Measurements from ENCODE around the gene ISLR2.

DNA sequence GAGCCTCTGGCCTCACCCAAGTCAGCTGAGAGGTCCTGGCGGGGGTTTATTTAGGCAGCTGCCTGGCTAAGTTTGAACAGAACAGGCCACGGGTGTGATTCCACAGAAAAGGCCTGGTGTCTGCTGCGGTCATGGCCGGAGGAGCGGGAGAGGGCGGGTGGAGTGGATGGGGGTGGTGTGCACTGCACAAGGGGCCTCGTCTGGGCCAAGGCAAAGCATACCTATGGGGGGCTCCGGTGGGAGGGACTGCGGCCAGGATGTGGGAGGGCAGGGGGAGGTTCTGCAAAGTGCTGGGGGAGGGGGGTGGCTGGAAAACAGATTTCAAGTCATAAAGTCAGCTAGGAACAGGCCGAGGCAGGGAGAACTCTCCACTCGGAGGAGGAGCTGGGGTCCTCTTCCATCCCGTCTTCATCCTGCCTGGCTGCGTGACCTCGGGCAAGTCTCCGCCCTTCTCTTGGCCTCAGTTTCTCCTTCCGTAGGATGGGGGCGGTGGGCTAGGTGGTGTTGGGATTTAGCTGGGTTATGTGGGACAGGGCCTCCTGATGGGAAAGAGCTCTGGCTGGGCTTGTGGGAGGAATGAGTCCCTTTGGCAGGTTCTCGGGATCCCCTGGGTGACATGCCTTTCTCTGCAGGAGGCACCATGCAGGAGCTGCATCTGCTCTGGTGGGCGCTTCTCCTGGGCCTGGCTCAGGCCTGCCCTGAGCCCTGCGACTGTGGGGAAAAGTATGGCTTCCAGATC lies 44.0 kb downstream of the ISLR2 start:
- TF ChIP-seq RAD21 (IDR thresholded peaks at IDR 0.05; ENCODE audit: low read depth) (no peak), ZBTB7A (IDR thresholded peaks at IDR 0.05; ENCODE audit: low read depth) (no peak), EP300 (IDR thresholded peaks at IDR 0.05; ENCODE audit: borderline replicate concordance) (no peak), NFIC (IDR thresholded peaks at IDR 0.05) (no peak)
- TF ChIP-seq, protein P1, sequence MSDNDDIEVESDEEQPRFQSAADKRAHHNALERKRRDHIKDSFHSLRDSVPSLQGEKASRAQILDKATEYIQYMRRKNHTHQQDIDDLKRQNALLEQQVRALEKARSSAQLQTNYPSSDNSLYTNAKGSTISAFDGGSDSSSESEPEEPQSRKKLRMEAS (IDR thresholded peaks at IDR 0.05): no peak
- TF ChIP-seq, protein P2, sequence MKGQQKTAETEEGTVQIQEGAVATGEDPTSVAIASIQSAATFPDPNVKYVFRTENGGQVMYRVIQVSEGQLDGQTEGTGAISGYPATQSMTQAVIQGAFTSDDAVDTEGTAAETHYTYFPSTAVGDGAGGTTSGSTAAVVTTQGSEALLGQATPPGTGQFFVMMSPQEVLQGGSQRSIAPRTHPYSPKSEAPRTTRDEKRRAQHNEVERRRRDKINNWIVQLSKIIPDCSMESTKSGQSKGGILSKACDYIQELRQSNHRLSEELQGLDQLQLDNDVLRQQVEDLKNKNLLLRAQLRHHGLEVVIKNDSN (IDR thresholded peaks at IDR 0.05): no peak
